Heart right ventricle (tissue), 16 donors: ENCODE results near the gene ZNF189. TPM values are rescaled to one million over a fixed set of nuclear protein-coding genes. Genes with fewer than 3 reads are reported as not detected.

Experiments
- ATAC-seq, 8 donors: fragments of 200-7000 bp; cut with Tn5 transposase; one replicate each; pipeline ENCODE4 v1.9.1; 2020; ENCODE audit warnings: mild to moderate bottlenecking in 8 of 8, moderate library complexity in 8 of 8, moderate number of reproducible peaks in 1 of 8
- DNase-seq, 2 donors: peaks; one replicate each; pipeline ENCODE4 v3.0.0-alpha.2; 2020
- H3K27ac ChIP-seq, 10 donors: fragments of 200-600 bp; sonication (generic) in 2 of 10; one replicate each; pipeline versions ENCODE4 v1.5.0 to v1.8.0; 2020 to 2022; ENCODE audit warnings: mild to moderate bottlenecking in 3 of 10
- H3K27me3 ChIP-seq, 7 donors: fragments of 200-600 bp; one replicate each; pipeline ENCODE4 v1.8.0; 2021 to 2022; ENCODE audit warnings: mild to moderate bottlenecking in 2 of 7
- H3K36me3 ChIP-seq, 9 donors: fragments of 200-600 bp; sonication (generic) in 1 of 9; one replicate each; pipeline versions ENCODE4 v1.5.0 to v1.8.0; 2020 to 2022; ENCODE audit warnings: mild to moderate bottlenecking in 2 of 9
- H3K4me1 ChIP-seq, 9 donors: fragments of 200-600 bp; sonication (generic) in 1 of 9; one replicate each; pipeline versions ENCODE4 v1.5.0 to v1.8.0; 2020 to 2022; ENCODE audit warnings: mild to moderate bottlenecking in 4 of 9
- H3K4me3 ChIP-seq, 10 donors: fragments of 200-600 bp; sonication (generic) in 2 of 10; one replicate each; pipeline versions ENCODE4 v1.5.0 to v1.8.0; 2020 to 2022; ENCODE audit warnings: mild to moderate bottlenecking in 7 of 10, moderate library complexity in 2 of 10
- H3K9me3 ChIP-seq, 11 donors: fragments of 200-600 bp in 10 of 11; sonication (generic) in 2 of 11; one replicate each; pipeline versions ENCODE4 v1.5.0 to v1.8.0; 2013 to 2022; ENCODE audit warnings: mild to moderate bottlenecking in 2 of 11, control low read depth in 1 of 11, moderate library complexity in 1 of 11
- CTCF ChIP-seq, 9 donors: fragments of 200-600 bp; sonication (generic) in 2 of 9; IDR thresholded peaks; one replicate each; pipeline versions ENCODE4 v1.5.0 to v1.8.0; 2021 to 2022; ENCODE audit warnings: antibody characterized with exemption in 9 of 9, mild to moderate bottlenecking in 5 of 9, moderate library complexity in 1 of 9
- WGBS, 2 donors: extraction: QIAGEN DNeasy Blood & Tissue Kit; methylation state at CpG; one replicate each; pipeline ENCODE4 v1.1.7; 2013; ENCODE audit warnings: inconsistent platforms in 1 of 2; 5-methylcytosine and 5-hydroxymethylcytosine counted together
- intact Hi-C, 10 donors: fragments of 100-400 bp; cut with DNase I; formaldehyde crosslinking; loops; one replicate each; pipeline versions ENCODE4 v1.11.1 to v1.14.2; 2022
- polyA plus RNA-seq, 2 donors: library from polyadenylated mRNA; stranded (reverse); fragments of 200-250 nt; gene quantifications; one replicate each; pipeline ENCODE4 v1.2.3, GENCODE V29; 2013
- total RNA-seq, 10 donors: library from RNA; stranded (reverse); fragmentation: NEBNext Ultra II Directional in 3 of 10; extraction: Animal tissue kit (Norgen Biotek cat#: 25700) in 3 of 10; gene quantifications; one replicate each; pipeline versions ENCODE4 v1.2.1 to v1.2.4, GENCODE V29; 2021 to 2023
- donor health status: Arrhythmogenic right ventricular cardiomyopathy.
- donor health status: ischemic (EF 13 %, LVEDD 7.1; RV severe dilation, severe dysfunction).
- donor health status: healthy with polysubstance abuse.
- donor health status: DM: no; HTN: yes; CAD: no.
- donor health status: DM: no; HTN: no; CAD: no.
- donor health status: ischemic (EF 25% LVEDD 6.9; RV normal size, moderate dysfunction).
- donor health status: ischemic (EF 25% LVEDD 5.7; RV mildly dilated, moderate dysfunction).
- donor health status: healthy.
- donor health status: DM: yes; HTN: yes; CAD: no.
- donor health status: Ischemic cardiomyopathy.
- donor health status: ischemic (EF 35%, LVEDD 5.7; RV mildly dilated, moderate dysfunction).
- donor health status: nonischemic (EF 11% LVEDD 7.7; RV severe dilation, severe dysfunction).
- donor health status: DM: yes; HTN: yes; CAD: no.
- donor health status: PGD.
- donor health status: ischemic (EF 29% LVEDD 5.4; RV normal size, mild dysfunction).
- donor health status: nonischemic (EF 23%, LVEDD 6.1; RV moderate dilation, normal function).

The ZNF189 gene
- total and polyA plus RNA-seq, 12 donors = 10.9 to 28.0 (median 19.3) TPM

- Histone ChIP-seq H3K4me1 (peaks cover 0 to 62% (median 42%) of the 10 kb centered on the region in 9 donors), H3K36me3 (peaks cover 0 to 52% (median 26%) of the 10 kb centered on the region in 9 donors), H3K27me3 (no peaks in the 10 kb centered on the region), H3K27ac (peak overlapping the region in 8 of 10 donors; percentile 82 to 96 (median 92)), H3K4me3 (peak overlapping the region; percentile 43 to 77 (median 68)), H3K9me3 (peaks cover 0 to 26% (median 9%) of the 10 kb centered on the region in 11 donors)
- 5 to 10% methylated on average over 4 of the region's 4 CpGs for WGBS, 2 donors
- ATAC-seq (no peak), DNase-seq (no peak)
- no peak for TF ChIP-seq CTCF (IDR thresholded peaks at IDR 0.05)
- intact Hi-C loops = loop anchor here in 8 of 10 donors (1.0 to 10.0 kb wide), 8 partner anchors 45 to 970 kb away; partner anchors contain the start of genes RNF20 (in 7 of the 8) and MSANTD3 (in 1 of the 8)
Observed at GRCh38 chr9:101397746-101398067, 944 bp upstream of the ZNF189 start.

GRCh38 chr9:101398930-101399642, 435 bp downstream of the ZNF189 start:
- DNase-seq = peak in 1 of 2 donors; percentile 16
- peaks cover 0 to 65% (median 39%) of the 10 kb centered on the region in 9 donors for H3K36me3 ChIP-seq

GRCh38 chr9:101399643-101399970, 956 bp downstream of the ZNF189 start:
- no peaks in the 10 kb centered on the region for H3K27me3 ChIP-seq
- TF ChIP-seq CTCF (IDR thresholded peaks at IDR 0.05) = no peak
- intact Hi-C loops = loop anchor here in 8 of 10 donors (2.0 to 10.0 kb wide), 7 partner anchors 43 to 972 kb away; partner anchors contain the start of genes RNF20 (in 6 of the 8) and MSANTD3 (in 1 of the 8)
- WGBS, 2 donors = 0 to 5% methylated on average over 2 of the region's 2 CpGs
- DNase-seq (no peak), ATAC-seq (no peak)
- peak overlapping the region; percentile 61 to 77 (median 70) for H3K4me3 ChIP-seq
- peaks cover 0 to 71% (median 45%) of the 10 kb centered on the region in 9 donors for H3K36me3 ChIP-seq
- peak overlapping the region; percentile 82 to 96 (median 90) for H3K27ac ChIP-seq
- peaks cover 0 to 57% (median 42%) of the 10 kb centered on the region in 9 donors for H3K4me1 ChIP-seq
- H3K9me3 ChIP-seq = peaks cover 0 to 30% (median 8%) of the 10 kb centered on the region in 11 donors

More at GRCh38 chr9:101398930-101399642, 435 bp downstream of the ZNF189 start:
- Histone ChIP-seq H3K9me3 (peaks cover 0 to 25% (median 4%) of the 10 kb centered on the region in 11 donors), H3K4me1 (peaks cover 0 to 62% (median 42%) of the 10 kb centered on the region in 9 donors), H3K27me3 (no peaks in the 10 kb centered on the region), H3K27ac (peak overlapping the region; percentile 82 to 96 (median 90)), H3K4me3 (peak overlapping the region; percentile 61 to 77 (median 70))
- intact Hi-C loops = loop anchor here in 8 of 10 donors (1.0 to 10.0 kb wide), 8 partner anchors 43 to 972 kb away; partner anchors contain the start of genes RNF20 (in 7 of the 8) and MSANTD3 (in 1 of the 8)
- no peak for TF ChIP-seq CTCF (IDR thresholded peaks at IDR 0.05)
- 0 to 1% methylated on average over 28 of the region's 28 CpGs for WGBS, 2 donors
- ATAC-seq = peak in 6 of 8 donors; percentile 2 to 44 (median 28)

GRCh38 chr9:101400120-101400519, 1.5 kb downstream of the ZNF189 start:
- H3K4me1 ChIP-seq = peaks cover 0 to 52% (median 42%) of the 10 kb centered on the region in 9 donors
- WGBS, 2 donors = 10 to 14% methylated on average over 5 of the region's 5 CpGs
- no peak for TF ChIP-seq CTCF (IDR thresholded peaks at IDR 0.05)
- no peaks in the 10 kb centered on the region for H3K27me3 ChIP-seq
- H3K4me3 ChIP-seq = peak overlapping the region in 9 of 10 donors; percentile 61 to 77 (median 71)
- intact Hi-C loops = loop anchor here in 2 of 10 donors (5.0 kb wide), 2 partner anchors 37 to 47 kb away; partner anchors contain the start of gene ALDOB (in 1 of the 2)
- H3K36me3 ChIP-seq = peaks cover 0 to 74% (median 50%) of the 10 kb centered on the region in 9 donors
- peaks cover 0 to 35% (median 13%) of the 10 kb centered on the region in 11 donors for H3K9me3 ChIP-seq
- peak in 1 of 2 donors; percentile 43 for DNase-seq
- peak overlapping the region; percentile 82 to 96 (median 90) for H3K27ac ChIP-seq
- peak in 5 of 8 donors; percentile 2 to 68 (median 5) for ATAC-seq
